Fibroblast of lung (primary cell): ENCODE results near the gene MTHFD1. TPM values are rescaled to one million over a fixed set of nuclear protein-coding genes. Genes with fewer than 3 reads are reported as not detected.

Experiments
- DNase-seq, 2 donors: peaks; one replicate each; pipeline versions ENCODE4 v3.0.0 to v3.0.0-alpha.2; 2010; ENCODE audit warnings: low read depth in 2 of 2
- H2AFZ ChIP-seq: 2 replicates; pipeline ENCODE4 v1.5.1; 2012; ENCODE audit warnings: low read length, control low read depth, inconsistent platforms
- H3K27ac ChIP-seq: 2 replicates; pipeline ENCODE4 v1.5.1; 2011; ENCODE audit warnings: low read length, control low read depth; ENCODE audit not compliant: insufficient read depth
- H3K27me3 ChIP-seq: 2 replicates; pipeline ENCODE4 v1.5.1; 2011; ENCODE audit warnings: mild to moderate bottlenecking, low read length; ENCODE audit not compliant: control insufficient read depth, insufficient read depth
- H3K36me3 ChIP-seq: 2 replicates; pipeline ENCODE4 v1.5.1; 2011; ENCODE audit warnings: low read length; ENCODE audit not compliant: control insufficient read depth, insufficient read depth
- H3K4me1 ChIP-seq: 2 replicates; pipeline ENCODE4 v1.5.1; 2011; ENCODE audit warnings: low read length; ENCODE audit not compliant: control insufficient read depth, insufficient read depth; ENCODE audit errors: extremely low read depth
- H3K4me2 ChIP-seq: 2 replicates; pipeline ENCODE4 v1.5.1; 2011; ENCODE audit warnings: low read length, control low read depth; ENCODE audit not compliant: insufficient read depth; ENCODE audit errors: extremely low read depth
- H3K4me3 ChIP-seq, 4 experiments: fragments of 200-600 bp in 1 of 4; sonication (generic) in 1 of 4; replicated peaks in 1 of 4; 2 replicates each; pipeline ENCODE4 v1.5.1; 2011 to 2016; ENCODE audit warnings: low read length in 4 of 4, low read depth in 3 of 4, mild to moderate bottlenecking in 3 of 4, control low read depth in 2 of 4, inconsistent platforms in 1 of 4, mixed read lengths in 1 of 4; ENCODE audit not compliant: insufficient read depth in 1 of 4; ENCODE audit errors: control extremely low read depth in 1 of 4
- H3K79me2 ChIP-seq: 2 replicates; pipeline ENCODE4 v1.5.1; 2012; ENCODE audit warnings: mild to moderate bottlenecking, low read length, inconsistent platforms; ENCODE audit not compliant: control insufficient read depth, insufficient read depth
- H3K9ac ChIP-seq: 2 replicates; pipeline ENCODE4 v1.5.1; 2011; ENCODE audit warnings: mild to moderate bottlenecking, low read length, control low read depth; ENCODE audit not compliant: insufficient read depth
- H3K9me3 ChIP-seq: 2 replicates; pipeline ENCODE4 v1.5.1; 2012; ENCODE audit warnings: low read depth, low read length; ENCODE audit not compliant: control insufficient read depth, insufficient read depth
- H4K20me1 ChIP-seq: 2 replicates; pipeline ENCODE4 v1.5.1; 2011; ENCODE audit warnings: low read length; ENCODE audit not compliant: control insufficient read depth, insufficient read depth; ENCODE audit errors: extremely low read depth
- EZH2 ChIP-seq: IDR thresholded peaks from 2 replicates; pipeline ENCODE4 v1.5.1; 2012; ENCODE audit warnings: low read length, control low read depth, mild to moderate bottlenecking; ENCODE audit errors: missing control alignments
- polyA plus RNA-seq, 2 donors: library from polyadenylated mRNA; depleted of rRNA in 1 of 2; stranded (reverse) in 1 of 2; unstranded in 1 of 2; fragments of >200 nt; gene quantifications; 2 replicates each; pipeline ENCODE4 v1.2.1, GENCODE V29; 2011 to 2012; ENCODE audit warnings: missing spikeins in 1 of 2
- total RNA-seq: library from RNA; depleted of rRNA; stranded (reverse); fragments of >200 nt; gene quantifications from 2 replicates; pipeline ENCODE4 v1.2.1, GENCODE V29; 2014
- TF ChIP-seq, protein P1 (sequence below), 2 donors: IDR thresholded peaks in 1 of 2; conservative IDR thresholded peaks in 1 of 2; 1 replicate in 1 of 2; 2 replicates in 1 of 2; pipeline ENCODE4 v1.5.1; 2011 to 2012; ENCODE audit warnings: low read length in 2 of 2, control low read depth in 1 of 2, inconsistent platforms in 1 of 2, low read depth in 1 of 2, mild to moderate bottlenecking in 1 of 2

MTHFD1 gene
- total and polyA plus RNA-seq, 2 donors (not counting 1 experiment from before 2014, with no cell fraction given), result 39.4 to 41.6 TPM

DNA sequence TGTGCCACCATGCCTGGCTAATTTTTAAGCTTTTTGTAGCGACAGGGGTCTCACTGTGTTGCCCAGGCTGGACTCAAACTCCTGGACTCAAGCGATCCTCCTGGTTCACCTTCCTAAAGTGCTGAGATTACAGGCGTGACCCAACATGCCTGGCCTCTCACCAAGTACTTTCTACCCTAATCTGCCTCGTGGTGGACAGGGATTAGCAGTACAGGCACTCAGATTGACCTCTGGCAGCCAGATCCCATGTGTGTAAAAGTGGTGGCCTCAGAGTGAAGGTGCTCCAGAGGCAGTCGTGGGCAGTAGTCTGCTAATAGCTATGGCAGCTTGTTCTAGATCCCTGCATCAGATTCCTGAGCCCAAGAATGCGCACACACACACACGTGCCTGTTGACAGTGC, 30.9 kb downstream of the MTHFD1 start:
- no peak overlapping the region for H3K27ac ChIP-seq
- H3K79me2 ChIP-seq, result no peaks in the 10 kb centered on the region
- H4K20me1 ChIP-seq, result no peaks in the 10 kb centered on the region
- H3K27me3 ChIP-seq, result no peaks in the 10 kb centered on the region
- peaks cover 7% of the 10 kb centered on the region for H3K36me3 ChIP-seq
- no peak overlapping the region for H2AFZ ChIP-seq
- H3K4me1 ChIP-seq, result peaks cover 8% of the 10 kb centered on the region
- no peak overlapping the region for H3K4me2 ChIP-seq
- H3K9me3 ChIP-seq, result no peaks in the 10 kb centered on the region
- no peak for DNase-seq
- no peak overlapping the region for H3K4me3 ChIP-seq
- TF ChIP-seq EZH2, result no peak
- TF ChIP-seq, protein P1, sequence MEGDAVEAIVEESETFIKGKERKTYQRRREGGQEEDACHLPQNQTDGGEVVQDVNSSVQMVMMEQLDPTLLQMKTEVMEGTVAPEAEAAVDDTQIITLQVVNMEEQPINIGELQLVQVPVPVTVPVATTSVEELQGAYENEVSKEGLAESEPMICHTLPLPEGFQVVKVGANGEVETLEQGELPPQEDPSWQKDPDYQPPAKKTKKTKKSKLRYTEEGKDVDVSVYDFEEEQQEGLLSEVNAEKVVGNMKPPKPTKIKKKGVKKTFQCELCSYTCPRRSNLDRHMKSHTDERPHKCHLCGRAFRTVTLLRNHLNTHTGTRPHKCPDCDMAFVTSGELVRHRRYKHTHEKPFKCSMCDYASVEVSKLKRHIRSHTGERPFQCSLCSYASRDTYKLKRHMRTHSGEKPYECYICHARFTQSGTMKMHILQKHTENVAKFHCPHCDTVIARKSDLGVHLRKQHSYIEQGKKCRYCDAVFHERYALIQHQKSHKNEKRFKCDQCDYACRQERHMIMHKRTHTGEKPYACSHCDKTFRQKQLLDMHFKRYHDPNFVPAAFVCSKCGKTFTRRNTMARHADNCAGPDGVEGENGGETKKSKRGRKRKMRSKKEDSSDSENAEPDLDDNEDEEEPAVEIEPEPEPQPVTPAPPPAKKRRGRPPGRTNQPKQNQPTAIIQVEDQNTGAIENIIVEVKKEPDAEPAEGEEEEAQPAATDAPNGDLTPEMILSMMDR (conservative IDR thresholded peaks at IDR 0.05 in 1 of 2, IDR thresholded peaks at IDR 0.05 in 1 of 2; ENCODE audit: low read depth in 1 of 2, low read length in 2 of 2), result no peak
- H3K9ac ChIP-seq, result no peak overlapping the region

DNA sequence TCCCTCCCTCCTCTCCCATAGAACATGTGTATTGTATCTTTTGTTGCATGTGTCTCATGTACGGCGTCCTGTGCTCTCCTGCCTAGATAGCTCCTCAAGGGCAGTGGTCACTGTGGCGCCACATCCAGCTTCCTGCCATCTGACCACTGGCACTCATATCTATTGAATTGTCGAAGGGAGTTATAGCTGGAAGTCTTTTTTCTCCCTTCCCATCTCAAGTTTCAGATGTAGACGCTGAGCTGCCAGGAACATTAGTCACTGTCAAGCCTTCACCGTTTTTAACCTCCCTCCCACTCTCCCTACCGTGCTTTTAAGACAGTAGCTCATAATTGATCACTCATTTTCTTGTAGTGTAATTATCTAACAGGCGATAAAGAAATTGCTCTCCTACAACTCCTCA, 33.0 kb downstream of the MTHFD1 start:
- Histone ChIP-seq H2AFZ (no peak overlapping the region), H3K36me3 (peaks cover 4% of the 10 kb centered on the region), H3K4me1 (peaks cover 8% of the 10 kb centered on the region), H3K79me2 (no peaks in the 10 kb centered on the region), H3K27ac (no peak overlapping the region), H3K9me3 (no peaks in the 10 kb centered on the region), H3K4me3 (no peak overlapping the region), H3K27me3 (no peaks in the 10 kb centered on the region), H3K9ac (no peak overlapping the region), H4K20me1 (no peaks in the 10 kb centered on the region), H3K4me2 (no peak overlapping the region)
- TF ChIP-seq, protein P1 (conservative IDR thresholded peaks at IDR 0.05 in 1 of 2, IDR thresholded peaks at IDR 0.05 in 1 of 2; ENCODE audit: low read depth in 1 of 2, low read length in 2 of 2), result no peak
- no peak for TF ChIP-seq EZH2
- DNase-seq, result peak; percentile 62 to 89

DNA sequence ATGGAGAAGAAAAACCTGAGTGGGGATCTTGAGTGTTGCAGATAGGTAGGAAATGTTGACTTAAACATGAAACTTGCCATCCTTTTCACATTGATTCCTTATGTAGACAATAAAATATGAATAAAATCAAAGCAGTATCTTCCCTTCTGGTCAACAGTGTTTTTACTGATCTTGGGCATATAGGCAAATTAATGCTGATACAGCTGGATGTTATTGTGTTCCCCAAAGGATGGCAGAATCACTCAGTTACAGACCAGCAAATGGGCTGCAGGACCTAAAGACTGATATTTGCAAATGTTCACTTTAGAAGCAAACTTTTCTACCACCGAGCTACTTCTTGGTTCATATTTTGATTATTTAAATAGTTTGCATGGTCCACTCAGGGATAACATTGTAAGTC, 33.9 kb downstream of the MTHFD1 start:
- Histone ChIP-seq H3K27ac (no peak overlapping the region), H4K20me1 (no peaks in the 10 kb centered on the region), H3K79me2 (no peaks in the 10 kb centered on the region), H3K4me1 (peaks cover 4% of the 10 kb centered on the region), H3K36me3 (peaks cover 2% of the 10 kb centered on the region), H3K4me2 (no peak overlapping the region), H3K27me3 (no peaks in the 10 kb centered on the region), H3K9ac (no peak overlapping the region), H2AFZ (no peak overlapping the region), H3K9me3 (no peaks in the 10 kb centered on the region), H3K4me3 (no peak overlapping the region)
- no peak for TF ChIP-seq EZH2
- TF ChIP-seq, protein P1 (conservative IDR thresholded peaks at IDR 0.05 in 1 of 2, IDR thresholded peaks at IDR 0.05 in 1 of 2; ENCODE audit: low read depth in 1 of 2, low read length in 2 of 2), result no peak
- DNase-seq, result no peak
